Measurements from ENCODE around the gene SEMA3G. TPM values are rescaled to one million over a fixed set of nuclear protein-coding genes. Genes with fewer than 3 reads are reported as not detected.

SEMA3G gene
- total and polyA plus RNA-seq, 9 donors, result 10.8 to 20.3 (median 15.6) TPM

DNA sequence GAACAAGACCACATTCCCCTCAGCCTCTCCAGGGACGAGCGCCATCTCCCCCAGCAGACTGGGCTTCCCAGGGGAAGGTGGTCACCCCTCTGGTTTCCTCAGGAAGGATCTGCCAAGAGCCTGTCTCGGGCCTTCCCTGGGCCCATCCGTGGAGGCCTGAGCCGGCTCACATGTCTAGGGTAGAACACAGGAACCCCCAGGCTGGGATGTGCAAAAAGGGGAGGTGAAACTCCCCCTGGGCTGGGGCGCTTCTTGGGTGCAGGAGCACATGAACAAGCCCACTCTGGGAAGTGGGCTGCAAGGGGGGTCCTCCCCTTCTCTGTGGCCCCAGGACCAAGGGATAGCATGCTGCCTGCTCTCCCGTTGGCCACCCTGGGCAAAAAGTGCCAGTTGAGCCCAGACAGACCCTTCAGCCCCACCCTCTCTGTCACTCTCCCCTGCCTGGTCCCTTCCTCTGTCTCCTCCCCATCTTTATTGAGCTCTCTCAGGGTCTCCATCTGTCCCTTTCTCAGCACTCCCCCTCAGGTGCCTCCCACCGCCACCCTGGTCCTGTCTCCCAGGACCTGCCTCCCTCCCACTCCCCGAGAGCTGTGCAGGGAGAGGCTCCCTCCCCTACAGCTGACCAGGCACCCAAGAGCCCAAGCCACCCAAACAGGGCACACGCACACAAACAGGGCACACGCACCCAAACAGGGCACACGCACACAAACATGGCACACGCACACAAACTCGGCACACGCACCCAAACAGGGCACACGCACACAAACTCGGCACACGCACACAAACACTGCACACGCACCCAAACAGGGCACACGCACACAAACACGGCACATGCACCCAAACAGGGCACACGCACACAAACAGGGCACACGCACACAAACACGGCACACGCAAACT lies 864 bp downstream of the SEMA3G start:
- H3K4me1 ChIP-seq (ENCODE audit: control insufficient read depth, insufficient read depth, low read length), result peaks cover 37% of the 10 kb centered on the region
- no peak overlapping the region for H3K27ac ChIP-seq (ENCODE audit: low read length)
- H3K9me3 ChIP-seq (replicated peaks; ENCODE audit: control insufficient read depth, low read depth, low read length), result no peaks in the 10 kb centered on the region
- H3K36me3 ChIP-seq (ENCODE audit: control insufficient read depth, insufficient read depth, low read length), result peaks cover 5% of the 10 kb centered on the region
- DNase-seq, result no peak
- H3K27me3 ChIP-seq (ENCODE audit: control insufficient read depth, insufficient read depth, low read length), result peaks cover 2% of the 10 kb centered on the region
- H3K4me3 ChIP-seq (ENCODE audit: low read length), result peak overlapping the region; percentile 29
- 84% methylated on average over 18 of the region's 25 CpGs for WGBS (ENCODE audit: insufficient coverage)

DNA sequence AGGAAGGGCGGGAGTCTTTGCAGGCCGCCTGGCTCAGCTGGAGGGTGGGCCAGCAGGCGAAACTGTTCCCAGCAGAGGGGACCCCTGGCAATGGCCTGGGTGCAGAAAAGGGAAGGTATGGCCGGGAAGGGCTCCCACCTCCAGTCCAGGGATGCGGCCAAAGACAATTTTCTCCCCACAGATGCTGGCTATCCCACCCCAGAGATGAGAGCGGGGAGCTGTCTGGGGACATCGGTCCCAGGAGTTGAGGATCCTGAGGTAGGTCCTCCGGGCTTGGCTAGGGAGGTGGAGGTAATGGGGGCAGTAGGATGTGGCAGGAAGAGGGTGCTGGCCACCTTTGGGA lies 1.7 kb downstream of the SEMA3G start:
- Histone ChIP-seq H3K9me3 (replicated peaks; ENCODE audit: control insufficient read depth, low read depth, low read length) (no peaks in the 10 kb centered on the region), H3K36me3 (ENCODE audit: control insufficient read depth, insufficient read depth, low read length) (peaks cover 5% of the 10 kb centered on the region), H3K4me3 (ENCODE audit: low read length) (no peak overlapping the region), H3K27ac (ENCODE audit: low read length) (no peak overlapping the region), H3K4me1 (ENCODE audit: control insufficient read depth, insufficient read depth, low read length) (peaks cover 41% of the 10 kb centered on the region), H3K27me3 (ENCODE audit: control insufficient read depth, insufficient read depth, low read length) (peaks cover 2% of the 10 kb centered on the region)
- DNase-seq, result no peak
- 44% methylated on average over 3 of the region's 8 CpGs for WGBS (ENCODE audit: insufficient coverage)

DNA sequence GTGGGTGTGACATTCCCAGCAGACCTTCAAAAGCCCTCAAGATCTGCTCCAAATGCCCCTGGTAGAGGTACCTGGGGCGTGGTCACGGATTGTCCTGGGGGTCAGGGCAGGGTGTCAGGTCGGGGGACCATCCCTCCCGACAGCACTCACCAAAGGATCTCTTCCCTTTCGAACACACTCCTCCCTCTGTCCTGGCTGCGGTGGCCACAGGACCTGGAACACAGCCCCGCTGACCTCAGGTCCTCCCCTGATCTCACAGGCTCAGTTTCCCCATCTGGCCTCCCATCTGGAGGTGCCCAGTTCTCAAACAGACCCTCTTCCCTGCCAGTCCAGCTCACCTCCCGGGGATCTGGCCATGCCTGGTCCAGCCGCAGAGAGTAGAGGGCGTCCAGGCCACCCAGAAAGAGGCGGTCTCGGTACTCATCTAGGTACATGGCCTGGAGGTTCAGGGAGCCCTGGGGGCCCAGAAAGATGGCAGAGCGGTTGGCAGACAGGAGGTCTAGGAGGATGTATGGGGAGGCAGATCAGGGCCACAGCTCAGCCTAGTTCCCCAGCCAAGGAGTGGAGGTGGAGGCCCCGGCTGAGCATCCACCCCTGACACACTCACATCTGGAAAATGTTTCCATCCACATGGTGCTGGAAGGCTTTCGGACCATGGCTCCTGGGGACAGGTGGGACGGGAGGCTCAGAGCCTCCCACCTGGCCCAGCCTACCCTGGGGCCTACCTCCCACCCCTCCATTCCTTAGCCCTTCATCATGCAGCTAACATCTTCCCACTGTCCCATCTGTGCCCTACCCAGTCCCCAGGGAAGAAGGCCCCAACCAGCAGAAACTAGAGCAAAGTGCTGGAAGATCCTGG lies 2.3 kb downstream of the SEMA3G start:
- no peak overlapping the region for H3K4me3 ChIP-seq (ENCODE audit: low read length)
- no peaks in the 10 kb centered on the region for H3K9me3 ChIP-seq (replicated peaks; ENCODE audit: control insufficient read depth, low read depth, low read length)
- DNase-seq, result no peak
- peaks cover 2% of the 10 kb centered on the region for H3K27me3 ChIP-seq (ENCODE audit: control insufficient read depth, insufficient read depth, low read length)
- WGBS (ENCODE audit: insufficient coverage), result 73% methylated on average over 15 of the region's 16 CpGs
- peaks cover 5% of the 10 kb centered on the region for H3K36me3 ChIP-seq (ENCODE audit: control insufficient read depth, insufficient read depth, low read length)
- H3K4me1 ChIP-seq (ENCODE audit: control insufficient read depth, insufficient read depth, low read length), result peaks cover 46% of the 10 kb centered on the region
- H3K27ac ChIP-seq (ENCODE audit: low read length), result no peak overlapping the region

DNA sequence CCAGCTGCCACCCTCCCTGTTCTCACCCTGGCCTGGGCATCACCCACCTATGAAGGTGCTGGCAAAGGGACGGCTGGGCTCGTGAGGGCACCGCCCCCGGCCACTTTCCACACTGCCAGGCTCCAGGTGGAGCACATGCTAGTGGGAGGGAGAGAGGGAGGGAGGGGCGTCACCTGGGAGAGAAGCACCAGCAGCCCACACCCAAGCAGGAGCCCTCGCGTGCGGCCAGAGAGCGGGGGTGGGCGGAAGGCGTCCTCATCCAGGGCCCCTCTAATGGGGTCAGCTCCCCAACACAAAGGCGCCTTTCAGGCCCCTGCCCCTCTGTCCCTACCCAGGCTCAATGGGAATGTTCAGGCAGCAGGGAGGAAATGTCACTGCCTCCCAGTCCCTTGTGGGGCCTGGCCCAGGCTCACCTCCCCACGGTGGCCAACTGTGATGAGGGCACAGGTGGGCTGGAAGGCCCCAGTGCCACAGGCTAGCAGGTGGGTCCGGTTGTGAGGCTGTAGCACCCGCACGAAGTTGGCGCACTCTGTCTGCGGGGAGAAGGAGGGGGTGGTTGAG lies 3.1 kb downstream of the SEMA3G start:
- H3K36me3 ChIP-seq (ENCODE audit: control insufficient read depth, insufficient read depth, low read length), result peaks cover 5% of the 10 kb centered on the region
- H3K27me3 ChIP-seq (ENCODE audit: control insufficient read depth, insufficient read depth, low read length), result peaks cover under 1% of the 10 kb centered on the region
- WGBS (ENCODE audit: insufficient coverage), result 80% methylated on average over 13 of the region's 18 CpGs

DNA sequence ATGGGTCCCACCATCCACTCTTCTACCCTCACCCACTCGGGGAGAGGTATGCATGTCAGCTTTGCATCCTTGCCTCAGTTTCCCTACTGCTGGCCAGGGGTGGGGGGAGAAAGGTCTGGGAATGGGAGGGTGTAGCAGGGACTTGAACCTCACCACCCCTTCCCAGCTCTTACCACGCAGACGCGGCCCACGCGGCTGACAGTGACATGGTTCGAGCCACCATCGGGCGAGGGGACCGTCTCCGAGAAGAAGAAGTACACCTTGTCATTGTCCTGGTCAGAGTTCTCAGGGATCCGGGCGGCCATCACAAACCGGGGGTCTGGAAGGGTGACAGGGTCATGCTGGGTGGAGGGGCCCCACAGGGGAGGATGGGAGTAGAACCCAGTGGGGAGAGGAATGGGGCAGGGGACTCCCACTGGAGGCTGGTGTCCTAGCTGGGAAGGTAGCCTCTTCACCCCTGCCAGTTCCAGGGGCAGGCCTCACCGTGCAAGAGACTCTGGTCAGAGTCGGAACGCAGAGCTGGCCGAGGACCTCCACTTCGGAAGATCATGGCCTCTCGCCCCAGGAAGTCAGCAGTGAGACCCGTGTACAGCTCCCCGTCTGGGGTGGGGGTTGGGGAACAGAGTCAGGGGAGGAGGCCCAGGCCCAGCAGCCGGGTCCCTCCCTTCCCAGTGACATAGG lies 3.7 kb downstream of the SEMA3G start:
- no peak overlapping the region for H3K4me3 ChIP-seq (ENCODE audit: low read length)
- 93% methylated on average over 17 of the region's 23 CpGs for WGBS (ENCODE audit: insufficient coverage)

More for the DNA sequence above, 3.1 kb downstream of the SEMA3G start:
- Histone ChIP-seq H3K4me3 (ENCODE audit: low read length) (no peak overlapping the region), H3K9me3 (replicated peaks; ENCODE audit: control insufficient read depth, low read depth, low read length) (no peaks in the 10 kb centered on the region), H3K4me1 (ENCODE audit: control insufficient read depth, insufficient read depth, low read length) (peaks cover 52% of the 10 kb centered on the region), H3K27ac (ENCODE audit: low read length) (no peak overlapping the region)
- DNase-seq, result no peak

DNA sequence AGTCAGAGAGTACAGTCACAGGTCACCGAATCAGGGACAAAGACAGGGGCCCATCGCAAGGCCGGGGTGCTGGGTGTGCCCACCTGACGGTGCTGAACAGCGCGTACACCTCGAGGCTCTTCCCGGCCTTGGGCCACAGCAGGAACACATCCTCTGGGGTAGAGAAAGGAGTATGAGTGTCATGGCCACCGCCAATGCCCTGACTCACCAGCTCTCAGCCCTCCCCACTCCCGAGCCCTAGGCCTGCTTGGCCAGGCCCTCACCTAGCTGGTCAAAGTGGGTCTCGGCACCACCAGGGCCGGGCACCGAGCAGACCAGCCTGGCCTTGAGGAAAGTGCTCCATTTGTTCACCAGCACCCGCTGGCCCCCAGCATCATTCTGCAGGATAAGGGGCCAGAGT lies 4.2 kb downstream of the SEMA3G start:
- H3K27ac ChIP-seq (ENCODE audit: low read length), result no peak overlapping the region

More for the DNA sequence above, 3.7 kb downstream of the SEMA3G start:
- peaks cover 5% of the 10 kb centered on the region for H3K36me3 ChIP-seq (ENCODE audit: control insufficient read depth, insufficient read depth, low read length)
- no peak for DNase-seq
- no peaks in the 10 kb centered on the region for H3K9me3 ChIP-seq (replicated peaks; ENCODE audit: control insufficient read depth, low read depth, low read length)
- peaks cover 56% of the 10 kb centered on the region for H3K4me1 ChIP-seq (ENCODE audit: control insufficient read depth, insufficient read depth, low read length)
- no peaks in the 10 kb centered on the region for H3K27me3 ChIP-seq (ENCODE audit: control insufficient read depth, insufficient read depth, low read length)
- no peak overlapping the region for H3K27ac ChIP-seq (ENCODE audit: low read length)

DNA sequence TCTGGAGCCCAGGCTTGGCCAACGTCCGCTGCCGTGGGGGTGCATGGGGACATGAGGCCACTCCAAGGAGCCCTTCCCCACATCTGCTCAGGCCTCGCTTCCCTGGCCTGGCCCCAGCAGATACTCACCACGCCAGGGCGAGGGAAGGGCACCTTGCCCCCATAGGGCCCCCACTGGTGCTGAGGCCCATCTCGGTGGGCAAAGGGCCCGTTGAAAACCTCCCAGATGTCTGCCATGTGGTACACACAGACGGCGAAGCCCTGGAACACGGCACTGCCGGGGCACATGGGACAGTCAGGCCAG lies 4.7 kb downstream of the SEMA3G start:
- H3K27me3 ChIP-seq (ENCODE audit: control insufficient read depth, insufficient read depth, low read length), result no peaks in the 10 kb centered on the region
- H3K4me1 ChIP-seq (ENCODE audit: control insufficient read depth, insufficient read depth, low read length), result peaks cover 62% of the 10 kb centered on the region
- DNase-seq, result no peak
- H3K36me3 ChIP-seq (ENCODE audit: control insufficient read depth, insufficient read depth, low read length), result peaks cover 5% of the 10 kb centered on the region
- WGBS (ENCODE audit: insufficient coverage), result 93% methylated on average over 11 of the region's 12 CpGs
- H3K9me3 ChIP-seq (replicated peaks; ENCODE audit: control insufficient read depth, low read depth, low read length), result no peaks in the 10 kb centered on the region
- no peak overlapping the region for H3K4me3 ChIP-seq (ENCODE audit: low read length)
- H3K27ac ChIP-seq (ENCODE audit: low read length), result no peak overlapping the region

More for the DNA sequence above, 4.2 kb downstream of the SEMA3G start:
- Histone ChIP-seq H3K36me3 (ENCODE audit: control insufficient read depth, insufficient read depth, low read length) (peaks cover 5% of the 10 kb centered on the region), H3K27me3 (ENCODE audit: control insufficient read depth, insufficient read depth, low read length) (no peaks in the 10 kb centered on the region), H3K4me3 (ENCODE audit: low read length) (no peak overlapping the region), H3K9me3 (replicated peaks; ENCODE audit: control insufficient read depth, low read depth, low read length) (no peaks in the 10 kb centered on the region), H3K4me1 (ENCODE audit: control insufficient read depth, insufficient read depth, low read length) (peaks cover 61% of the 10 kb centered on the region)
- 96% methylated on average over 8 of the region's 14 CpGs for WGBS (ENCODE audit: insufficient coverage)
- DNase-seq, result no peak

DNA sequence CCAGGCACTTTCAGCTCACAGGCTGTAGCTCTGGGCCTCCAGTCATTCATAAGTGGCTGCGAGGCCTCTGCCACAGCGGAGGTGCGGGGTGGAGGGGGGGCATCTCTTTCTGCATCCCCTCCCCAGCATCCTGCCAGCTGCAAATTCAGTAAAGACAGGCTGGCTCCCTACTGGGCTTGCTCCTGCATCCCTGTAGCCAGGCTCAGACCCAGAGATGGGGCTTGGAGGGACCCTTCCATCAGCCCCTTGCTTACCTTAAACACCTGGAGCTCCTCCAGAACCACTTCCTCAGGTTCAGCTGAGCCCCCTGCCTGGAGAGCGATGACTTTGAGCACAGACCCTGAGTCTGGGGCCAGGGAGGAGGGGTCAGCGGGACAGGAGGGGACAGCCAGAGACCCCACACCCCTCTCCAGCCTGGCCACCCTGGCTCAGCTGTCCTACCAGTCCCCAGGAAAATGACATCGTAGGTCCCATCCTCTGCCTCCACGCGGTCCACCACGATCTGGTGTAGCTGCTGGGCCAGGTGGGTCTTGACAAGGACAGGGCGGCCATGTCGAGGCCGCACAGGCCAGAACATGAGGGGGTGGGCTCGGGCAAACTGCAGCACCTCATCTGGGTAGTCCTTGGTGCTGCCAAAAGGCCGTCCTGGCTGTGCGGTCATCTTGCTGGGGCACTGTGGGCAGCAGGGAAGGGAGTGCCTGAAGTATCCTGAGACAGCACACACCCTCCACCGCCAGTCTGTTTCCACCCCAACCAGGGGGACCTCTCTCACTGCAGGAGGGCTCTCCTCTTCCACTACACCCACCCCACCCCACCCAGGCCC lies 5.3 kb downstream of the SEMA3G start:
- H3K9me3 ChIP-seq (replicated peaks; ENCODE audit: control insufficient read depth, low read depth, low read length), result no peaks in the 10 kb centered on the region
- no peaks in the 10 kb centered on the region for H3K27me3 ChIP-seq (ENCODE audit: control insufficient read depth, insufficient read depth, low read length)
- H3K36me3 ChIP-seq (ENCODE audit: control insufficient read depth, insufficient read depth, low read length), result peaks cover 5% of the 10 kb centered on the region
- DNase-seq, result no peak
- 87% methylated on average over 10 of the region's 16 CpGs for WGBS (ENCODE audit: insufficient coverage)
- no peak overlapping the region for H3K27ac ChIP-seq (ENCODE audit: low read length)
- H3K4me1 ChIP-seq (ENCODE audit: control insufficient read depth, insufficient read depth, low read length), result peaks cover 62% of the 10 kb centered on the region
- H3K4me3 ChIP-seq (ENCODE audit: low read length), result no peak overlapping the region

DNA sequence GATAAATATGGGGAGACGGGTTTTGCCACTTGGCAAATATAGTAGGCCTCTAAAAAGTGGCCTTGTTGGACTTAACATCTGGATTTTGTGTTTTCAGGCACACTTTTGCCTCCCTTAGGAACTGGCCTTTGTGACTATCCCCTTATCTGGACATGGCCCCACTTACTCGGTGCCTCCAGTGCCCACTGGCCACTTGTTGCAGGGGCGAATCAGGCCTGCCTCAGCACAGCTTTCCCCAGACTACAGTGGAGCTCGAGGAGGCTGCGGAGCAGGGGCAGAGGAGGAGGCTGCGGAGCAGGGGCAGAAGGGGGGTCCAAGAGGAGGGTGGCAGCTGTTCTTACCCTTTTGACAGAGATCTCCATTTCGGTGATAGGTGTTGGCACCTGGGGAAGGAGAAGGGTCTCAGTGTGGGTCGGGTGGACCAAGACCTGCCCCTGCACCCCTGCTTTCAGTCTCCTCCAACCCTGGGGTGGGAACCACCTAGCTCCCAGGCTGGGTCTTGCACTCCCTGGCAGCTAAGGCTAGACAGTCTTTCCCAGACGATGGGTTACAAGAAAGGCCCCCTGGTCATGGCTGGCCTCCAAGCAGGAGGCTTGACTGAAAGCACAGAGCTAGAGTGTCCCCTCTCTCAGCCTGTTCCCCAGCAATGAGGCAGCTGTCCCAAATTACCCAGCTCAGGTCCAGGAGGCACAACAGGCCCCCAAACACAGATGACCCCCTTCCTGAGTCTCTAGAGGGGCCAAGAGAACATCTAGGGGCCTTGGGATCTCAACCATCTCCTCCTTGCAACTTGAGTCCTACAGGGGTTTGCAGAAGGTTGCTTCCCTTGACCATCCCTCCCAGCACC lies 6.1 kb downstream of the SEMA3G start:
- Histone ChIP-seq H3K4me3 (ENCODE audit: low read length) (no peak overlapping the region), H3K9me3 (replicated peaks; ENCODE audit: control insufficient read depth, low read depth, low read length) (no peaks in the 10 kb centered on the region), H3K36me3 (ENCODE audit: control insufficient read depth, insufficient read depth, low read length) (peaks cover 5% of the 10 kb centered on the region), H3K27me3 (ENCODE audit: control insufficient read depth, insufficient read depth, low read length) (no peaks in the 10 kb centered on the region), H3K27ac (ENCODE audit: low read length) (no peak overlapping the region), H3K4me1 (ENCODE audit: control insufficient read depth, insufficient read depth, low read length) (peaks cover 62% of the 10 kb centered on the region)
- no peak for DNase-seq
- 68% methylated on average over 5 of the region's 9 CpGs for WGBS (ENCODE audit: insufficient coverage)

Data from muscle of leg (tissue), 11 donors.